ENCODE data around the gene SHBG.
"Not testable (repeated sequence)": the region's sequence is repeated elsewhere in the genome, so short reads cannot be mapped to it uniquely, and the experiment has no call there.

SHBG gene, protein sequence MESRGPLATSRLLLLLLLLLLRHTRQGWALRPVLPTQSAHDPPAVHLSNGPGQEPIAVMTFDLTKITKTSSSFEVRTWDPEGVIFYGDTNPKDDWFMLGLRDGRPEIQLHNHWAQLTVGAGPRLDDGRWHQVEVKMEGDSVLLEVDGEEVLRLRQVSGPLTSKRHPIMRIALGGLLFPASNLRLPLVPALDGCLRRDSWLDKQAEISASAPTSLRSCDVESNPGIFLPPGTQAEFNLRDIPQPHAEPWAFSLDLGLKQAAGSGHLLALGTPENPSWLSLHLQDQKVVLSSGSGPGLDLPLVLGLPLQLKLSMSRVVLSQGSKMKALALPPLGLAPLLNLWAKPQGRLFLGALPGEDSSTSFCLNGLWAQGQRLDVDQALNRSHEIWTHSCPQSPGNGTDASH

DNA sequence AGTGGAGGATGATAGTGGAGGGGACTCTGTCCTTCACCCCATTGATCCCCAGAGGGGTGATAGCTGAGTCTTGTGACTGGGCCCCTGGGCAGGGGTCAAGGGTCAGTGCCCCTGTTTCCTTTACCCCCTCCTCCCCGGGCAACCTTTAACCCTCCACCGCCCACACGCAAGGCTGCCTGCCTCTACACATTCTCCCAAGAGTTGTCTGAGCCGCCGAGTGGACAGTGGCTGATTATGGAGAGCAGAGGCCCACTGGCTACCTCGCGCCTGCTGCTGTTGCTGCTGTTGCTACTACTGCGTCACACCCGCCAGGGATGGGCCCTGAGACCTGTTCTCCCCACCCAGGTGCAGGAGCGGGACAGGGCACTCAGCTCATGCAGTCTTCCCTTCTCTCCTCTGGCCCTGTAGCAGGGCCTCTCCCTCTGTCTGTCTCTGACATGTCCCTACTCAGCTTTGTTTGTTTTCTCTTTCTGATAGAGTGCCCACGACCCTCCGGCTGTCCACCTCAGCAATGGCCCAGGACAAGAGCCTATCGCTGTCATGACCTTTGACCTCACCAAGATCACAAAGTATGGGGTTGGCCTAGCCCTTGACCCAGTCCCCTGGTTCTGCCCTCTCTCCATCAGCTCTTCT, at the start of gene SHBG:
Gene SHBG (plus strand): TSS at position 197 of the 633 bp plus-strand sequence. CDS start 38 bp downstream, at position 235.
- no peak for DNase-seq (ENCODE audit: low read depth in 2 of 2)

DNA sequence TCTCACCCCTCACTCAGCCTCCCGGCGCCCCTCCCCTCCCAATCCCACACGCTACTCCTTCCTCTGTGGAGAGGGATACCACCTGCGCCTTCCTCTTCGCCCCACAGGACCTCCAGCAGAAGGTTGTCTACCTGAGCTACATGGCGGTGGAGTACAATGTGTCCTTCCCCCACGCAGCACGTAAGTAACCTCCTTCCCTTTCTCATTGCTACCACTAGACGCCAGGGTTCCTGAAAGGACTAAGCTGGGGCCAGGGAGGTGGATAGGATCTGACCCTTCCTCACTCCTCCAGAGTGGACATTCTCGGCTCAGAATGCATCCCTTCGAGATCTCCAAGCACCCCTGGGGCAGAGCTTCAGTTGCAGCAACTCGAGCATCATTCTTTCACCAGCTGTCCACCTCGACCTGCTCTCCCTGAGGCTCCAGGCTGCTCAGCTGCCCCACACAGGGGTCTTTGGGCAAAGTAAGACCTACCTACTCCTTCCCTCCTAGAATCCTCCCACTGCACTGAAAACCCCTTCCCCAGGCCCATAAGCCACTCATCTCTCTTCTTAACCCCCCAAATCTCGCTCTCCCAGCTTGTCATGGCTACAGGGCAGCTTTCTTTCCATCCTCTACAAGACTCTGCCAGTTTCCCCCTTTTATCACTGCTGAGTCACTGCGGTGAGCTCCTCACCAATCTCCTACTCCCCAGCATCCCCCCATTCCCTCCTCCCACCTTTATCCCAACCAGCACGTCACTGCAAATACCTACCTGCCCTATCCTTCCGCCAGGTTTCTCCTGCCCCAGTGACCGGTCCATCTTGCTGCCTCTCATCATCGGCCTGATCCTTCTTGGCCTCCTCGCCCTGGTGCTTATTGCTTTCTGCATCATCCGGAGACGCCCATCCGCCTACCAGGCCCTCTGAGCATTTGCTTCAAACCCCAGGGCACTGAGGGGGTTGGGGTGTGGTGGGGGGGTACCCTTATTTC, 49.0 kb upstream of the SHBG start:
- no peak for DNase-seq (ENCODE audit: low read depth in 2 of 2)

DNA sequence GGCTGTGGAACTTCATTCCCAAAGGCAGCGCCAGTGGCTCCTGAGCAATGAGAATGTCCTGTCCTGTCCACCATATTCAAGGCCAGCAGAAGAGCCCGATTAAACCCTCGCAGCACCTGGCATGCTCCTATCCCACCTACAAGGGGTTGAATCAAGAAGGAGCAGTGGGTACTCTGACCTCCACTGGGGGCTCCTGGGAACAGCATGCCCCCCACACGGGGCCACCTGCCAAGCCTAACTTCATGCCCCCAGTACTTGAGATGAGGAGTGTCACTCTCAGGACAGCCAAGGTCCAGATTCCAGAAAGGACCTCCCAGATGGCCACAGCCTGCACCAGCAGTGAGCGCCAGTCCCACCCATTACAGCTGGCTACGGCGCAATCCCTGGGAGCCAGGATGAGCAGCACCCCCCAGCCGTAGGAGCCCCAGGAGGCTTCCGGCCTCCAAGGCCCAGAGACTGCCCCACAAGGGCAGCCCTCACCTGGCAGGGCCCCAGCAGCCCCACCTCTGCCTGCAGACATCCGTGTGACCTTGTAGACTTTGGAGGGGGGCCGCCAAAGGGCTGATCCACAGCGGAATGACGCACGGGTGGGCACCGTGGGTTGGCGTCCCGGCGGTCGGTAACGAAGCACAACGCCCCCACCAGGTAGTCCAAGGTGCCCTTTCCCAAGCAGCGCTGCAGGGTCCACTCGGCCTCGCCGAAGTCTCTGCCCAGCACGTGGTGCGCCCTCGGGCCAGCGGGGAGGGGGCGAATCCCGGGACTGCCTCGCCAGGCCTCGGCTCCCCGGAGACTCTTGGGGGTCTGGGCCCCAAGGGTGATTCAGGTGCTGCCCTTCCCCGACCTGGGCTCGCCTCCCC, 47.3 kb upstream of the SHBG start:
- no peak for DNase-seq (ENCODE audit: low read depth in 2 of 2)

DNA sequence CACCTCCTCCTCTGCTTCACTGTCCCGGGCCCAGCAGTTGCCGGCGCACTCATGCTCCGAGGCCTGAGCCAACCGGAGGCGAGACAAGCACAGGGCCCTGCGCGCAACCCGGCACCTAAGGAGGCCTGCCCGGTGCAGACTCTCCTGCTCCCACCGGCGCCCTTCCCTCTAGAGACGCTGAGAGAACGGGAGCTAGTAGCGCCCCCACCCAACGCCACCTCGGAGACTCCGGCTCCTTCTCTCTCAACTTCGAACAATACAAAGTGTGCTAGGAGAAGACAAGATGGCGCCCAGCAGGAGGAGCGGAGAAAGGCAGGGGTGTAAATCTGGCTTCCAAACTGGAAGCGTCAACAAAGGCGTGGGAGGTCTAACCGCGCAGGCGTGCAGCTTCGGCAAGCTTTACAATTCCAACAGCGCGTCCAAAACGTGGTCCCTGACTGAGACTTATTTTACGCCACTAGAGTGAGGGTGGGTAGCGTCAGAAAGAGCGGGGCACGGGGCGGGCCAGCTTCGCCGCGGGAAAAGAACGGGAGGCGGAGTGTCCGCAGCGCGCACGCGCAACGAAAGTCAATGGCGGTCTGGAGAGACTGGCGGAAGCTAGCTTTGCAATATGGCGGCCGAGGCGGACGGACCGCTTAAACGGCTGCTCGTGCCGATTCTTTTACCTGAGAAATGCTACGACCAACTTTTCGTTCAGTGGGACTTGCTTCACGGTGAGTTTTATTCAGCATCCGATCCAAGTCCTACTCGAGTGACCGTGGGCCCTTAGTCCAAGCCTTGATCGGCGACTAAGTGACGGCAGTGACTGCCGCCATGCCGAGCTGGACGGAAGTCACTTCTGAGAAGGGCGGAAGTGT, 46.5 kb upstream of the SHBG start, which contains the start of gene MPDU1:
Gene MPDU1 (plus strand): TSS at position 600 of the 857 bp plus-strand sequence. CDS start 11 bp downstream, at position 611.
- DNase-seq (ENCODE audit: low read depth in 2 of 2) = peak; percentile 91 to 93

DNA sequence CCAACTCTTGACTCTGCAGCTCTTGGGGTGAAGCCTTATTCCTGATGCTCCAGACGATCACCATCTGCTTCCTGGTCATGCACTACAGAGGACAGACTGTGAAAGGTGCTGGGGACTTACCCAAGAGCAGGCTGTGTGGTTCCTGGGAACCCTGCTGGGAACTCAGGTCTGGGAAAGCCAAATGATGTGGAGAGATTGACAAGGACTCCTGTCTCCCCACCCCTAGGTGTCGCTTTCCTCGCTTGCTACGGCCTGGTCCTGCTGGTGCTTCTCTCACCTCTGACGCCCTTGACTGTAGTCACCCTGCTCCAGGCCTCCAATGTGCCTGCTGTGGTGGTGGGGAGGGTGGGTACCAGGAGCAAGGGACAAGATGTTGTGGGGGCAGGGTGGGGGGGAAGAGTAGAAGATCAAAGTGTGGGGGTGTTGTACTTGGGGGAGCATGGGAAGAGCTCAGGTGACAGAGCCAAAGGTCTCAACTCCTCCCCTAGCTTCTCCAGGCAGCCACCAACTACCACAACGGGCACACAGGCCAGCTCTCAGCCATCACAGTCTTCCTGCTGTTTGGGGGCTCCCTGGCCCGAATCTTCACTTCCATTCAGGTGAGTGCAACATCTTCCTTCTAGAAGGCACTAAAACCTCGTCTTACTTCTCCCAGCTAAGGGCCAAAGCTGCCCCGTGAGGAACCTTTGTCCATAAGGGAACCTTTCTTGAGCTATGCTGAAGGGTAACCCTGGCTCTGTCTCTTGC, 43.1 kb upstream of the SHBG start:
- DNase-seq (ENCODE audit: low read depth in 2 of 2) = no peak

DNA sequence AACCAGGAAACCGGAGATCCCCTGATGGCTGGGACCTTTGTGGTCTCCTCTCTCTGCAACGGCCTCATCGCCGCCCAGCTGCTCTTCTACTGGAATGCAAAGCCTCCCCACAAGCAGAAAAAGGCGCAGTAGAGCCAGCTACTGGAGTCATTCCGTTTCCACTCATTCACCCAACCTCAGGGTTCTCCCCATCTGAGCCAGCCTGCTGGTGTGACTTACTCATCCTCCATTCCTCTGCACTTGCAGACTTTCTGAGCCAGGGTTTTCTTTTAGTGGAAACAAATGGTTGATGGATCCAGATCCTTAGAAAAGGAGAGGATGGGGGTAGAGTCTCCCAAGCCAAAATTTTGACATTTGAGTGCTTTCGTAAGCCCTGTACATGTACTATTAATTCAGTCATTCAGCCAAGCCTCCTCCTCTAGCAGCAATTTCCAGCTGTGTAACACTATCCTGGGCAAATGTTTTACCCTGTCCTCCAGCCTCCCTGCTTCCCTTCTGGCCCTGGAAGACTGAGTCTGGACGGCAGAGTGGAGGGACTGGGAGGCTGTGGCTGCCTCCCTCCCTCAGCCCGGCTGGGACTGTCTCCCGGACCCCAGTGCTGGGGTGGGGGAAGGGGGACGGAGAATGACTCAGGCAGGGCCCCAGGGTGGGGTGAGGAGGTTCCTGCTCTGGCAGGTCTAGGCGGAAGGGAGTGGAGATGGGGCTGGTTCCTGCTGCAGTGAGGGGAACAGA, 42.3 kb upstream of the SHBG start:
- no peak for DNase-seq (ENCODE audit: low read depth in 2 of 2)

DNA sequence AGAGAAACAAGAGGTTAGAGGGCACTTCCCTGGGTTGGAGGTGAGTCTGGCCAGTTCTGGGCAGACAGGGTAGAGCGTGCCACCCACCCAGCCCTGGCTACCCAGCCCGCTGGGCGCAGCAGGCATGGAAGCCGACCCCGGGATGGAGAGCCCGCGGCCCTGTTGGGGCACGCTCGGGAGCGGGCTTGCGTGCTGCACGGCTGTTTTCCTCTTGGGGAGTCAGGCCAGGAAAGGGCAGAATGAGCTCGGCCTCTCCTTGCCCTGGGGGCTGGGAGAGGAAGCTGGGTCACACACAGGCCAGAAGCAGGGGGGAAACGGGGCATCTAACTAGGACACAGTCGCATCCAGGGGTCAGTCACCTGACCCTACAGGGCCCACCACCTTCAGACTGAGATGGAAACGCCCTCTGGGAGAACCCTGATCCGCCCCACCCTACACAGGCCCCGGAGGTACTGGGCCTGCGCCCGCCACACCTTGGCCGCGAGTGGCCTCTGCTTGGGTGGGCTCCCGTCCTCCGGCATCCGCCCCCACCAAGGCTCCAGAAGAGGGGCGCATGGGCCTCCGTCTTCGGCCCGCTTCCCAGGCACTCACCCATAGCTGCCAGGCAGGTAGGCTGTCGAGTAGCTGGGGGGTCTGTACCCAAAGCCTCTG, 41.3 kb upstream of the SHBG start:
- no peak for DNase-seq (ENCODE audit: low read depth in 2 of 2)

DNA sequence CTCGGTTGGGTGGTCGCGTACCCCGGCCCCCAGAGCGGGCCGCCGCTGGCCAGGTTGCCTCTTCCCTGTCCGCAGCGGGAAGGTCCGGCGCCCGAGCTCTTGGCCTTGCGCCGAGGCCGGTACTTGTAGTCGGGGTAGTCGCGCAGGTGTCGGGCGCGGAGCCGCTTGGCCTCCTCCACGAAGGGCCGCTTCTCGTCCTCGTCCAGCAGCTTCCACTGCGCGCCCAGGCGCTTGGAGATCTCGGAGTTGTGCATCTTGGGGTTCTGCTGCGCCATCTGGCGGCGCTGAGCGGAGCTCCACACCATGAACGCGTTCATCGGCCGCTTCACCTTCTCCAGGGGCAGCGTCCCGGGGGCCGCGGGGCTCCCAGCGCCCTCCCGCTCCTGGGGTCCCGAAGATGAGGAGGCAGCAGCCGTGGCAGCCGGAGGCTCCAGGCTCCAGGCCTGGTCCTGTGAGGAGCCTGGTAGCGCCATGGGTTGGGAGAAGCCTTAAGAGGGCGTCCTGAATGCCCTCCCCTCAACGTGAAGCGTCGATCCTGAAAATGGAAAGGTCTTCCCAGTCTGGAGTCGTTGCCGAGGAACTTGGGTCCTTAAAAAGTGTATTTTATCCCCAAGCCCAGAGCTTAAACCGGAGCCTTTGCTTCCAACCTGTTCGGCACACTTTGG, 40.6 kb upstream of the SHBG start:
- peak; percentile 22 to 55 for DNase-seq (ENCODE audit: low read depth in 2 of 2)

DNA sequence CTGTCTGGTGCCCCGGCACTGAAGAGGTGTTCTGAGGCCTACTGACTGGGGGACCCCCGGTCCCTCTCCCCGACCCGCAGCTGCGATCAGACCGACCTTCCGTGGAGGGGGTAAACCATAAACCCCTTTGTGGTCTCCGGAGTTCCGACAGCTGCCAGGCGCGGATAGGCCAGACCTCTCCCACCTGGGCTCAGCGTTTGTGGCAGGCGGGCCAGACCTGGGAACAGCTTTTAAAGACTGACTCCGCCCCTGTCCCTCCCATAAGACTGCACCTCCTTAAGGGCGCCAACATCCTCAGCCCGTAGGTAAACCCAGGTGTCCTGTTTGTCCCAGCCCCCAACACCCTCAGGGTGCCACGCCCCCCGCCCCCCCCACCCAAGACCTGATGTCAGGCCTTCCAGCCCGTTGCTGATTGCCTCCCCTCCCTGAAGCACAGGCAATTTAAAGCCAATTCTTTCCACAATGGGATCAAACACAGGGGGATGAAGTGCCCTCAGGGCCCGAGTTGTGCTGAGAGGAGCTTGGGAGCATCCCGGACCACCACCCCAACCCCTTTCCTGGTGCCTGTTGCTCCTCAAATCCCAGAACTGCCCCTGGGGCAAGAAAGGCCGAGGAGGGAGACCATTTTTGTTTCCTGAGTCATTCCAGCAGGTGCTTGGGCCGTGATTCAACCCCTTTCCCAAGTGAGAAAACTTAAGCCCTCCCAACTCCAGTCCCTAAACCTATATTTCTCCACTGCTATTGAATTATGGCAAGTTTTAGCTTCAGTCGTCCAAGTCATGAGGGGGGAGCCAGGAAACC, 39.8 kb upstream of the SHBG start, which contains the start of gene SOX15:
Gene SOX15 (minus strand): TSS at position 204 of the 801 bp plus-strand sequence. CDS start 418 bp downstream, outside the sequence.
- no peak for DNase-seq (ENCODE audit: low read depth in 2 of 2)

DNA sequence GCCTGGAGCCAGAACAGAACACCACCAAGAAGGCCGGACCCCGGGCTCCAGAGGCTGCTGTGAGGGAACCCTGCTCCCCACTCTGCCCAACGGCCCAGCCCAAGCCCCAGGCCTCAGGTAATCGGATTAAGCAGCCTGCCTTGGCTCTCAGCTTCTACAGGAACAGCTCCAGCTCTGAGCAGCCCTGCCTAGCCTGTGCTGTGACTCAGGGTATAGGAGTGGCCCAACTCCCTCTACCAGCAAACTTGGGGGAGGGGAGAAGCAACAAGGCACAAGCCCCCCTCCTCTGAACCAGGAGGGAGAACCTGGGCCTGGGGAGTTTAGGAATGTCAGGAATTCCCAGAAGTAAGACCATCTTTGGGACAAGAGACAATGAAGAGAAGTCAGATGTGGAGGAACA, 39.2 kb upstream of the SHBG start:
- no peak for DNase-seq (ENCODE audit: low read depth in 2 of 2)

DNA sequence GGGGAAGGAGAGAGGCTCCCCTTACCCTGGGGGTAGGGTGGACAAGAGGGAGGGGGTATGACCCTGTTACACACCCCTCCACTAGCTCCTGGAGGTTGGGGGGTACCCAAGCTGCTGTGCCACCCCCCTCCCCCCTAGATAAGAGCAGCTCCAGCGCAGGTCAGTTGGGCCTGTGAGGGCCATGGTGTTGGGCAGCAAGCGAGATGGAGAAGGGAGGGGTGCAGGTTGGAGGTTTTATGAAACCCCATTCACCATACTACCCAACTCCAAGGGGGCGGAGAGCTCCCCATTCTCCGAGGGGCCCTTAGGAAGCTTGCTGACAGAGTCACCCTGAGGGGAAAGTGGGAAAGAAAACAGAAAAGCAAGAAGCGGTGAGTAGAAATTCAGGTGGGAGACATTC, 38.3 kb upstream of the SHBG start:
- no peak for DNase-seq (ENCODE audit: low read depth in 2 of 2)

DNA sequence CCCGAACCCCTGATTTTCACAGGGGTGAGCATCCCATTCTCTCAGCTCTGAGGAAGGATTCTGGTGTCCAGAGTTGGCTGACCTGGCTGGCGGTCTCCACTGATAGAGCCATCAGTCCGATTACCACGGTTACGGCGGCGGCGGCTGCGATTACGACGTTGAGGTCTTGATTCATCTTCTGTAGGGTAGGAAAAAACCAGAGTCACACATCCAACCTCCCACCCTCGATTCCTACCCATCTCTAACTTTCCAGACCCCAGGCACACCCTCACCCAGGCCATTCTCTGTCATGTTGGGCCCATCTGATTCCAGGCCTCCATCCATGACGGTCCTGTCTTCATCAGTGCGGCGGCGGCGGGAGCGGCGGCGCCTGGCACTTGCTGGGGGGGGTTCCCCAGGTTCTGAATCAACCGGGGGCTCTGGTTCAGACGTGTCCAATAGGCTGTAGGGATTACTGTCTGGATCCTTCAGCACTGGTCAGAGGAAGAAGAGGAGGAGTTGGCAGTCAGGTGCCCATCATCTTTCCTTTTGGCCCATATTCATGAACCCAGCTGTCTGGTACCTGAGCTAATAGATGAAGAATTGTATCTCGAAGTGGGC, 37.4 kb upstream of the SHBG start:
- DNase-seq (ENCODE audit: low read depth in 2 of 2) = no peak

DNA sequence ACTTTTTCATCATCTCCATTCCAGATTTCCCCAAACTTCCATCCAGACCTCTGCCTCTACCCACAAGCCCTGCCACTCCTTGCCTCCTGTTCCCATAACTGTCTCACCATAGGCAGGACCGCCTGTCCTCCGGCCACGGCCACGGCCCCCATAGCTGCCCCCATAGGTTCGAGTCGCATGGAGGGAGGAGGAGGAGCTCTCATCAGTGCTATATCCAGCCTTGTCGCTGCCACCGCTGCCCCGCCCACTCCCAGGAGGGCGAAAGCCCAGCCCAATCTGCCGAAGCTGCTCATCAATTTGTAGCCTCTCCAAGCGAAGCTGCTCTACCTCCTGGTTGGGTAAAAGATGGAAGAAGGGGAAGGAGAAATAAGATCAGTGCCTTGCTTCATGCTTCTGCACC, 36.6 kb upstream of the SHBG start:
- no peak for DNase-seq (ENCODE audit: low read depth in 2 of 2)

DNA sequence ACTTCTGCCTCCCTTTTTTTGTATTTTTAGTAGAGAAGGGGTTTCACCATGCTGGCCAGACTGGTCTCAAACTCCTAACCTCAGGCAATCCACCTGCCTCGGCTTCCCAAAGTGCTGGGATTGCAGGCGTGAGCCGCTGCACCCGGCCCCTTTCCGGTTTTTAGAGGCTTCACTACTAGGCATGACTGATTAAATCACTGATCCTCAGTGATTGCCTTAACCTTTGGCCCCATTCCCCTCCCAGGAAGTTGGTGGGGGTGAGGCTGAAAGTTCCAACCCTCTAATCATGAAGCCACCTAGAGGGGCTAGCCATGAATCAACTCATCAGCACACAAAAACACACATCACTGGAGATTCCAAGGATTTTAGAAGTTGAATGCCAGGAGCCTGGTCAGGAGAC, 32.4 kb upstream of the SHBG start:
- not testable (repeated sequence) for DNase-seq (ENCODE audit: low read depth in 2 of 2)

DNA sequence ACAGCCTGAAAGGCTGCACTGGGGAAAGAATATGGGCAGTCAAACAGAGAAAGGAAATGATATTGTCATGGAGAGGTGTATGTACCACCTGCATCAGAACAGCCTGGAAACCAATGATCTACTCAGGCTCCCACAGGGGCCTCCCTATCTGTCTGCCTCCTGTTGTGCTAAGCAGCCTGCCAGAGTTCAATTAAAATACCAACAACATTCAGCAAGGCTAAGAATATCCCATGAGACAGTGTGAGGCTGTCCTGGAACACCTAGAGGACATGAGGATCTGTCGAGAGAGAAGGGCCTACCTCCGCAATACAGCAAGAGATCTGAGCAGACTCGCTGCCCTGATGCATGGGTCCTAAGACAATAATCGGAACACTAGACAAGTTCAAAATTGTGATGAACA, 23.7 kb upstream of the SHBG start:
- no peak for DNase-seq (ENCODE audit: low read depth in 2 of 2)

DNA sequence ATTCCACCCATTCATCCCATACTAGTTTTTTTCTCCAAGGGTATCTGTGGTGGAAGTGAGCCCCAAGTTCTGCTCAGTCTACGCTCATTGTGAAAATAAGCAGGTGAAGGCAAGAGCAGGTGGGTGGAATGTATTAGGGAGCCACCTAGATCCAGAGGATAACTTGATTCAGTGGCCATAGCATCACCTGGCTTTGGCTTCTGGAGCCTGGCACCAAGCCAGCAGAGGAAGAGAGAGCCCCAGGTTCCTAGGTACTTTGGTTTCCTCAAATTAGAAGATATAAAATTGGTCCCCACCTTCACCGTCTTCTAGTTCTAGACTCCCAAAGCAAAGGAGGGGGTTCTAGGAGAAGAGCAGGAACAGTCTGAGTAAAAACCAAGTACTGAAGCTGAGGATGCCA, 19.3 kb upstream of the SHBG start:
- no peak for DNase-seq (ENCODE audit: low read depth in 2 of 2)
